MM.1S (cell line): ENCODE data around the gene TWSG1.

Experiments used
- DNase-seq: peaks from one replicate; pipeline ENCODE4 v3.0.0-alpha.2; 2015
- H2AFZ ChIP-seq: fragments of 300-600 bp; sonication (generic); 2 replicates; pipeline ENCODE4 v1.6.0; 2016; ENCODE audit warnings: antibody characterized with exemption, low read length
- H3F3A ChIP-seq: fragments of 300-600 bp; sonication (generic); 2 replicates; pipeline ENCODE4 v1.6.1; 2016; ENCODE audit warnings: mild to moderate bottlenecking, antibody characterized with exemption, low read length, moderate library complexity, mixed read lengths; ENCODE audit not compliant: insufficient read depth
- H3K27ac ChIP-seq: fragments of 300-600 bp; sonication (generic); 2 replicates; pipeline ENCODE4 v1.5.1; 2016; ENCODE audit warnings: mild to moderate bottlenecking, low read length
- H3K27me3 ChIP-seq: fragments of 300-600 bp; sonication (generic); replicated peaks from 2 replicates; pipeline ENCODE4 v1.6.0; 2016; ENCODE audit warnings: low read length; ENCODE audit not compliant: insufficient read depth
- H3K36me3 ChIP-seq: fragments of 300-600 bp; sonication (generic); replicated peaks from 2 replicates; pipeline ENCODE4 v1.6.1; 2016; ENCODE audit warnings: mild to moderate bottlenecking, low read length, mixed read lengths; ENCODE audit not compliant: insufficient read depth
- H3K4me1 ChIP-seq: fragments of 300-600 bp; sonication (generic); 2 replicates; pipeline ENCODE4 v1.6.1; 2016; ENCODE audit warnings: low read length, mixed read lengths
- H3K4me2 ChIP-seq: fragments of 300-600 bp; sonication (generic); 2 replicates; pipeline ENCODE4 v1.6.0; 2016; ENCODE audit warnings: low read depth, low read length
- H3K4me3 ChIP-seq: fragments of 300-600 bp; sonication (generic); 2 replicates; pipeline ENCODE4 v1.5.1; 2016; ENCODE audit warnings: low read length, mixed read lengths
- H3K79me2 ChIP-seq: fragments of 300-600 bp; sonication (generic); 2 replicates; pipeline ENCODE4 v1.6.1; 2016; ENCODE audit warnings: mixed run types, low read length, mixed read lengths
- H3K9ac ChIP-seq: fragments of 300-600 bp; sonication (generic); 2 replicates; pipeline ENCODE4 v1.6.1; 2016; ENCODE audit warnings: low read length, mixed read lengths
- H3K9me2 ChIP-seq: fragments of 300-600 bp; sonication (generic); replicated peaks from 2 replicates; pipeline ENCODE4 v1.6.1; 2016; ENCODE audit warnings: mild to moderate bottlenecking, low read length, mixed read lengths; ENCODE audit not compliant: insufficient read depth
- H3K9me3 ChIP-seq: fragments of 300-600 bp; sonication (generic); replicated peaks from 2 replicates; pipeline ENCODE4 v1.6.1; 2016; ENCODE audit warnings: mild to moderate bottlenecking, low read length, mixed read lengths; ENCODE audit not compliant: insufficient read depth
- H4K20me1 ChIP-seq: fragments of 300-600 bp; sonication (generic); 2 replicates; pipeline ENCODE4 v1.6.1; 2016; ENCODE audit warnings: mild to moderate bottlenecking, low read length, moderate library complexity, mixed read lengths; ENCODE audit not compliant: insufficient read depth
- CTCF ChIP-seq: fragments of 300-600 bp; sonication (generic); IDR thresholded peaks from 2 replicates; pipeline ENCODE4 v1.5.1; 2016; ENCODE audit warnings: antibody characterized with exemption, low read length, mixed read lengths
- EZH2 ChIP-seq: fragments of 300-600 bp; sonication (generic); optimal IDR thresholded peaks from 2 replicates; pipeline ENCODE3; 2017; ENCODE audit warnings: low read depth, mild to moderate bottlenecking, antibody characterized with exemption, low read length, mixed read lengths
- EZH2phosphoT487 ChIP-seq: fragments of 300-600 bp; sonication (generic); IDR thresholded peaks from 2 replicates; pipeline ENCODE4 v1.6.1; 2018; ENCODE audit warnings: antibody characterized with exemption, low read length

TWSG1 gene

GRCh38 chr18:9321736-9322135 lies 12.8 kb upstream of the TWSG1 start:
- no peaks in the 10 kb centered on the region for H3K79me2 ChIP-seq
- H2AFZ ChIP-seq = no peak overlapping the region
- H3K4me3 ChIP-seq = no peak overlapping the region
- no peaks in the 10 kb centered on the region for H3F3A ChIP-seq
- H3K9me3 ChIP-seq = no peaks in the 10 kb centered on the region
- H3K4me1 ChIP-seq = no peaks in the 10 kb centered on the region
- no peaks in the 10 kb centered on the region for H4K20me1 ChIP-seq
- H3K36me3 ChIP-seq = no peaks in the 10 kb centered on the region
- H3K27me3 ChIP-seq = no peaks in the 10 kb centered on the region
- H3K9me2 ChIP-seq = no peaks in the 10 kb centered on the region
- no peak overlapping the region for H3K4me2 ChIP-seq
- no peak overlapping the region for H3K27ac ChIP-seq
- TF ChIP-seq EZH2phosphoT487 (no peak), EZH2 (no peak), CTCF (no peak)
- no peak for DNase-seq
- no peak overlapping the region for H3K9ac ChIP-seq

GRCh38 chr18:9322744-9323143 lies 11.8 kb upstream of the TWSG1 start:
- Histone ChIP-seq H3K4me1 (no peaks in the 10 kb centered on the region), H3K4me3 (no peak overlapping the region), H3K36me3 (no peaks in the 10 kb centered on the region), H2AFZ (no peak overlapping the region), H3K4me2 (no peak overlapping the region), H3K9me2 (no peaks in the 10 kb centered on the region), H3K9me3 (no peaks in the 10 kb centered on the region), H3K27me3 (no peaks in the 10 kb centered on the region), H3K27ac (no peak overlapping the region), H3K9ac (no peak overlapping the region), H4K20me1 (no peaks in the 10 kb centered on the region), H3F3A (no peaks in the 10 kb centered on the region), H3K79me2 (no peaks in the 10 kb centered on the region)
- TF ChIP-seq CTCF (no peak), EZH2 (no peak)
- no peak for DNase-seq

- H3K27ac ChIP-seq = no peak overlapping the region
- H3K4me3 ChIP-seq = no peak overlapping the region
- DNase-seq = no peak
- H3K9me2 ChIP-seq = no peaks in the 10 kb centered on the region
- H3K4me1 ChIP-seq = no peaks in the 10 kb centered on the region
- no peak overlapping the region for H2AFZ ChIP-seq
- H3K36me3 ChIP-seq = no peaks in the 10 kb centered on the region
- H3K9me3 ChIP-seq = no peaks in the 10 kb centered on the region
- no peaks in the 10 kb centered on the region for H3K79me2 ChIP-seq
- H4K20me1 ChIP-seq = no peaks in the 10 kb centered on the region
- no peak overlapping the region for H3K4me2 ChIP-seq
- H3K9ac ChIP-seq = no peak overlapping the region
- TF ChIP-seq EZH2 (no peak), EZH2phosphoT487 (no peak), CTCF (no peak)
- no peaks in the 10 kb centered on the region for H3K27me3 ChIP-seq
- H3F3A ChIP-seq = no peaks in the 10 kb centered on the region
These were observed 10.7 kb upstream of the TWSG1 start for GRCh38 chr18:9323750-9324445.
